ENCODE results near the gene PSMD8.

GRCh38 chr19:38369584-38369983, 4.8 kb upstream of the PSMD8 start:
- TF ChIP-seq BHLHE40 (IDR thresholded peaks at IDR 0.05; ENCODE audit: borderline replicate concordance) (no peak), HDGF (IDR thresholded peaks at IDR 0.05; ENCODE audit: borderline replicate concordance) (no peak), NFRKB (IDR thresholded peaks at IDR 0.05) (no peak), SP1 (IDR thresholded peaks at IDR 0.05) (no peak), FOXK2 (IDR thresholded peaks at IDR 0.05) (no peak), ZNF384 (IDR thresholded peaks at IDR 0.05) (no peak), LEF1 (IDR thresholded peaks at IDR 0.05; ENCODE audit: borderline replicate concordance) (no peak)
- TF ChIP-seq, protein P1, sequence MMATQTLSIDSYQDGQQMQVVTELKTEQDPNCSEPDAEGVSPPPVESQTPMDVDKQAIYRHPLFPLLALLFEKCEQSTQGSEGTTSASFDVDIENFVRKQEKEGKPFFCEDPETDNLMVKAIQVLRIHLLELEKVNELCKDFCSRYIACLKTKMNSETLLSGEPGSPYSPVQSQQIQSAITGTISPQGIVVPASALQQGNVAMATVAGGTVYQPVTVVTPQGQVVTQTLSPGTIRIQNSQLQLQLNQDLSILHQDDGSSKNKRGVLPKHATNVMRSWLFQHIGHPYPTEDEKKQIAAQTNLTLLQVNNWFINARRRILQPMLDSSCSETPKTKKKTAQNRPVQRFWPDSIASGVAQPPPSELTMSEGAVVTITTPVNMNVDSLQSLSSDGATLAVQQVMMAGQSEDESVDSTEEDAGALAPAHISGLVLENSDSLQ (IDR thresholded peaks at IDR 0.05) = no peak

Data from HEK293T (cell line).